ENCODE data around the gene CACNB1.

The CACNB1 gene

GRCh38 chr17:39225959-39226683 is 28.7 kb upstream of the CACNB1 start:
- DNase-seq (ENCODE audit: low read depth in 2 of 2): peak; percentile 58

GRCh38 chr17:39225308-39225958 is 28.0 kb upstream of the CACNB1 start, which contains the start of gene STAC2:
TSS of gene STAC2 (minus strand) at chr17:39225945. CDS start at chr17:39225502, 443 bp downstream.
- no peak for DNase-seq (ENCODE audit: low read depth in 2 of 2)

GRCh38 chr17:39224778-39225307 is 27.4 kb upstream of the CACNB1 start:
- DNase-seq (ENCODE audit: low read depth in 2 of 2): no peak

- DNase-seq (ENCODE audit: low read depth in 2 of 2): no peak
Measured at GRCh38 chr17:39223907-39224777, 26.7 kb upstream of the CACNB1 start.

DNA sequence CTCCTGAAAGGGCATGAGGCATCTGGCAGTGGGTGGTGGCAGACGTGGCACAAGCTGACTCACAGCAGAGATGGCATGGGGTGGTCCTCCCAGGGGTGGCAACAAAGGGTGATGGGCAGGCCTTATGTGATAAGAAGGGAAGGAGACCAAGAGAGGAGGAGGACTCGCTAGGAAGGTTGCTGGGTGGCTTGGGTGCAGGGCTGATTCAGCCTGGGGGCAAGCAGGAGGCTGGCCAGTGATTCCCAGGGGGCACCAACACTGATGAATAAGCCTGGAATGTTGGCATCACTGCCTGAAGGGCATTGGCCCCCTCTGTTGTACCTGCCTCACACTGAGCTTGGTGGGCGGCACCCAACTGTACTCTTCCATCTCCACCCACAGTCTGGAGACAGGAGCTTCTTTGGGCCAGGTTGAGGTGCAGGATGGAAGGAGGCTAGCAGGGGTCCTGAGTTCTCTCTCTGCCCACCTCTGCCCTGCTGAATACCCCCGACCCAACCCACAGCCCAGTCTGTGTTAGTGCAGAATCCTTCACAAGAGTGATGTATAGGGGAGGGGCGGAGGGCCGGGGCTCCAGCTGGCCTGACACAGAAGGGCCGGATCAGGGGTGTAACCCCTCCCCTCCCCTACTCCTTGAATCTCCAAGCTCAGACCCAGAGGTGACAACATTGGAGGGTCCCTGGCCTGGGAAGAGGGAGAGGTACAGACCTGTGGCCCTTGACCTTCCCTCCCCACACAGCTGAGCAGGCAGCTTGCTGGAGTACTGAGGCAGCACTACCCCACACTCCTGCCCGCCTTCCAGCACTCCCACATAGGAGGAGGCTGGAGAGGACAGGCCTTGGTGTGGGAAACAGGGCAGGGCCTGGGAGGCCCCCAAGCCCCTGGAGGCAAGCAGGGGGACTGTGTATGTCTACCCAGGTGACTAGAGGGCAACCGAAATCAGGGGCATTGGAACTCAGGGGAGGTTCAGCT is 25.7 kb upstream of the CACNB1 start:
- DNase-seq (ENCODE audit: low read depth in 2 of 2): no peak

DNA sequence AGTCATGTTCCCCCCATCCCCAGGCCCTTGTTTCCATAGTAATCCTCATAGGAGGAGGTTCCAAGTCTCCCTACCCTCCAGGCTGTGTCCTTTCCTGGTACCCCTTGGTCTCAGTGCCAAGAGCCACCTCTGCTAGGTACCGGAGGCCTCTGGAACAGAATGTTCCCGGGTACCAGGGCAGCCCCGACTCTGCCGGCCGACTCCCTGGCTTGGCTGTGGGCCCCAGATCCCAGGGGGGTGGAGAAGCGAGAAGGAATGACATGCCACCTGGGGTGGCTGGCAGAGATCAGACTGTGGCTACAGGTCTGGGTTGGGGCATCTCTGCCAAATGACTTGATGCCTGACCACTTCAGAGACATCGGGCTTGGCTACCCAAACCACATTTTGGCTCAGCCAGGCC is 24.7 kb upstream of the CACNB1 start:
- DNase-seq (ENCODE audit: low read depth in 2 of 2): no peak

DNA sequence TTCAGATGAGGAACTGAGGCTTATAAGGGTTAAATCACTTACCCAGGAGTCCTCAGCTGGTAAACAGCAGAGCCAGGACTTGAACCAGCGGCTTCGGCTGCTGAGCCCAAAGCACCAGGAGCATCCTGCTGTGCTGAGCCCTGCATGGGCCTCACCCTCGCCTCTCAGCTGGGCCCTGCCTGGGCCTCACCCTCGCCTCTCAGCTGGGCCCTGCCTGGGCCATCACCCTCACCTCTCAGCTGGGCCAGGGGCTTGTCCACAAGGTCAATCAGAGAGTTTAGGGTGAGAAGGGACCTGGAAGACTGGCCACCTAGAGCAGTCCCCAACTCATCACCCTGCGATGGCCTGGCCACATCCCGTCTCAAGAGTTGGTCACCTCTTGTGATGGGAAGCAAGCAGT is 24.1 kb upstream of the CACNB1 start:
- no peak for DNase-seq (ENCODE audit: low read depth in 2 of 2)

- no peak for DNase-seq (ENCODE audit: low read depth in 2 of 2)
Measured at GRCh38 chr17:39219647-39220154, 22.2 kb upstream of the CACNB1 start.

DNA sequence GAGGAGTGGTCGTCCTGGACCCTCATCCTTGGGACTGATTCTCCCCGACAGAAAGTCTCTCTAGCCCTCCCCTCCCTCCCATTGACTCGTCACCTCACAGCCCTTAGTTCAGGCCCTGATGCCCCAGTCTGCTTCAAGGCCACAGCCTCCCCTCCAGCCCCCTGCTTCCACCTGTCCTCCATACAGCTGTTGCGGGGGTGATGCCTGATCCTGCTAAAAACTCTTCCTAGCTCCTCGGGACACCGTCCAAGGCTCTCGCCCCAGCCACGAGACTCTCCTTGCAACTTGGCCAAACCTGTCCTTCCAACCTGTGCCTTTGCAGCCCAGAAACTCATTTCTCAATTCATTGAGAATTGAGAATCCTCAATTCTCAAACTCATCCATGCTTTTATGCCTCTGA is 21.4 kb upstream of the CACNB1 start:
- no peak for DNase-seq (ENCODE audit: low read depth in 2 of 2)

- no peak for DNase-seq (ENCODE audit: low read depth in 2 of 2)
Measured at GRCh38 chr17:39217734-39218369, 20.4 kb upstream of the CACNB1 start.

DNA sequence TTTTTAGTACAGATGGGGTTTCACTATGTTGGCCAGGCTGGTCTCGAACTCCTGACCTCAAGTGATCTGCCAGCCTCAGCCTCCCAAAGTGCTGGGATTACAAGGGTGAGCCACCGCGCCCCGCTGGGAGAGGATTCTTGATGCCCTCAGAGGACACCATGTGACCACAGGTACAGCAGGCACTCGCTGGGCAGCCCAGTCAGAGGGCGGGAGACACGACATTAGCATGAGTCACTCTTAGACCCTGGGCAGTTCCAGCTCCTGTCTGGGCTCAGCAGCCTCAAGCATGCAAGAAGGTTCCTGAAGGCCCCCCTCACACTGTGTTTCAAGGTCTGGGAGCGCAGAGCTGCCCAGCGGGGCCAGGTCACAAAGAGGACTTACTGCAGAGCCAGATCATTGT is 16.4 kb upstream of the CACNB1 start:
- no peak for DNase-seq (ENCODE audit: low read depth in 2 of 2)

DNA sequence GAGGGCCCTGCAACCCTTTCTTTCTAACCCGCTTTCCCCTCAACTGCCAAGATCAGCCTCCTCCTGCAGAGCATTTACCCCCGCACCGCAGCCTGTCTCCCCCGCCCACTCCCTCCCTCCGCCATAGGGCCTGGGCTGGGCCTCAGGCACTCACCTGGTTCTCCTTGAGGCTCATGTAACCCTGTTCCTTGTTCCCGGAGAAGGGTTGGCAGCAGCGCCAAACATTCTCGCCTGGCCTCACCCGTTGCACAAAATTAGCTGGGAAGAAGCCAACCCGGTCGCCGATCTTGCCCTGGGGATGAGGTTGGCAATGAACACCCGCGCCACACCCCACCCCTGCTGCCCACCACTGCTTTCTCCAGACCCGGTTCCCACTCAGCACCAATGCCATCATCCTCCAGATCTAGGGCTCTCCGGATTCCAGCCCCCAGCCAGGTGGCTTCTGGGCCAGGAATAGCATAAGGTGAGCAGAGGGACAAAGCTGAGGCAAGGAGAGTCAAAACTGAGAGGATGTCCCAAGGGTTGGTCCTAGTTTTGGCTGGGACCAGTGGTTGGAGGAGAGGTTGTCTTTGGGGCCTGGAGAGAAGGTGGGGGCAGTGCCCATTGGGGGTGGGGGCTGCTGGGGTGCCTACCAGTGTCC is 15.5 kb upstream of the CACNB1 start:
- no peak for DNase-seq (ENCODE audit: low read depth in 2 of 2)

DNA sequence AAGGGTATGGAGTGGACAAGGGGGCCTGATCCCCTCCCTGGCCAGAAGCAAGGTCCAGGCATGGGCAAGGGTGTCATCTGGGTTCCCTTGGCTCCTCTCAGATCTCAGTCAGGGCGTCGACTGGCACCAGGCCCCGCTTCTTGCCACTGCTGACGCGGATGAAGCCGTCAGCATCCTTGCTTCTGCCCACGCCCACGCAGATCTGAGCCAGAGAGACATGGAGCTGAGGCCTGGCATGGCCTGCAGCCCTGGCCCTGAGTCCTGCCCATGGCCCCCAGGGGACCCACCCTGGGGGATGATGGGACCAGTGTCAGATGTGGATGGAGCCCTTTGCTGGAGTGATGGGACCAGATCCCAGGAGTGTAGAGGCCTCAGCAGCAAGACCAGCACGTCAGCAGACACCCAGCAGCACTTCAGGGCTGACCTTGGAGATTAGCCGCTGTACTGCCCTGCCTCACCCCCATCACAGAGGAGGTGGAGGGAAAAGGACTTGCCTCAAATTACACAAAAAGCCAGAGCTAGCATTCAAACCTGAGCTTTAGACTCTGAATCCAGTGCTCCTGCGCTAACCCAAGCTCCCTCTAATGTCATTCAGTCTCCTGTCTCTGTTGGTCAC is 14.8 kb upstream of the CACNB1 start:
- no peak for DNase-seq (ENCODE audit: low read depth in 2 of 2)

- DNase-seq (ENCODE audit: low read depth in 2 of 2): no peak
Measured at GRCh38 chr17:39210093-39210434, 12.6 kb upstream of the CACNB1 start.

GRCh38 chr17:39209317-39210092 is 12.0 kb upstream of the CACNB1 start:
- DNase-seq (ENCODE audit: low read depth in 2 of 2): peak; percentile 59 to 64

DNA sequence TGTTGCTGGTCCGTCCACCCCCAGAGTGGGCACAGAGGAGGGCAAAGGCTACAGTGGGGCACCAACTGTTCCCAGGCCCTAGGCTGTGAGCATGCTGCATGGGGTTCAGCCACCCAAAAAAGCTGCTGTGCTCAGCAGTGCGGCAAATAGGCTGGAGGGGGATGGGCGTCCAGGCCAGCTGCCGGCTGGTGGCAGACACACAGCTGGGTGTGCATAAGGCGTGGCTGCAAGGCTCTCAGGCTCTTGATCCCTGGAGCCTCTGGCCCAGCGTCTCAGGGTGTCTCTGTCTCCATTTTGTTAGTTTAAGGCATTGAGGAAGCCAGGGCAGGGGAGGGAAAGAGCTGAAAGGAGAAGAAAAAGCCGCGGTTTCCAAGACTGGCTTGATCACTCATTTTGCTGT is 11.4 kb upstream of the CACNB1 start:
- no peak for DNase-seq (ENCODE audit: low read depth in 2 of 2)

GRCh38 chr17:39208136-39208535 is 10.7 kb upstream of the CACNB1 start:
- no peak for DNase-seq (ENCODE audit: low read depth in 2 of 2)

GRCh38 chr17:39205112-39205526 is 7.7 kb upstream of the CACNB1 start:
- no peak for DNase-seq (ENCODE audit: low read depth in 2 of 2)

DNA sequence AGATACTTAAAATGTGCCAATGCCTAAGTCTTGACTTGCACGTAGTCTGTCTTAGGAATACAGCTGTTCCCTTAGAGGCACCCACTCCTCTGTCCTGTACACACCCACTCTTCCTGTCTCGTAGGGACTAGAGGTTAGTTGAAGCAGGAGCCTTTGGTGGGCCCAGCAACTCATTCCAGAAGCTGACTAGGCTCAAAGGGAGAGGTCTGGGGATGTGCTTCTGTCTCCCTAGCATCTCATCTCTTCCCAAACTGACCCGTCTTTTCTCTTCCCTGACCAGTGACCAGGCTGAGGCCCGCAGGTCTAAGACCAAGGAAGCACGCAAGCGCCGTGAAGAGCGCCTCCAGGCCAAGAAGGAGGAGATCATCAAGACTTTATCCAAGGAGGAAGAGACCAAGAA is 6.8 kb upstream of the CACNB1 start:
- no peak for DNase-seq (ENCODE audit: low read depth in 2 of 2)
